HG03571 (cell line): Measurements from ENCODE around the gene ABHD5.

ENCODE experiments used
- ATAC-seq: cut with Tn5 transposase; IDR thresholded peaks from one replicate; pipeline ENCODE4 v1.9.1; 2021; ENCODE audit not compliant: unreplicated experiment

Gene ABHD5

GRCh38 chr3:43685921-43686320, 4.8 kb upstream of the ABHD5 start:
- no peak for ATAC-seq

DNA sequence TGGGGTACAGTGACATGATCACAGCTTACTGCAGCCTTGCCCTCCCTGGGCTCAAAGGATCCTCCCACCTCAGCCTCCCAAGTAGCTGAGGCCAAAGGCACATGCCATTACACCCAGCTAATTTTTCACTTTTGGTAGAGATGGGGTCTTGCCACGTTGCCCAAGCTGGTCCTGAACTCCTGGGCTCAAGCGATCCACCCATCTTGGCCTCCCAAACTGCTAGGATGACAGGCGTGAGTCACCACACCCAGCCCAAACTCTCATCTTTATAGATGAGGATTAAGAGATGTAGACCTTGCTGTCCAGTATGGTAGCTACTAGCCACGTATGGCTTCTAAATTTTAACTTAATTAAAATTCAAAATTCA, 4.4 kb upstream of the ABHD5 start:
- no peak for ATAC-seq

GRCh38 chr3:43686700-43687498, 3.8 kb upstream of the ABHD5 start:
- no peak for ATAC-seq

DNA sequence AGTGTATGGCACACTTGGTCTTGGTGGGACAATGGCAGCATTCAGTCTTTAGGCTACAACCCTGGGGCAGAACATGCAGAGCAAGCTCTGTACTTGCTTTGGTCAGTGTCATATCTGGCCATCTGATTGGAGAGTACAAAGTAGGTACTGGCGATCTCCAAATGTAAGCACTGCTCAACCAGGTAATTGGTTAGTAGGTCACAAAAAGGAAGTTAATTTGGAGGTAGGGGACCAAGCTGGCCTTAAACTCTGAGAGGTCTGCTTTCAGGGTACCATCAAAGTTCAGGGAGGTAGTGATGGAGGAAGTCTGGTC, 3.3 kb upstream of the ABHD5 start:
- no peak for ATAC-seq

GRCh38 chr3:43688245-43688650, 2.5 kb upstream of the ABHD5 start:
- ATAC-seq = no peak

DNA sequence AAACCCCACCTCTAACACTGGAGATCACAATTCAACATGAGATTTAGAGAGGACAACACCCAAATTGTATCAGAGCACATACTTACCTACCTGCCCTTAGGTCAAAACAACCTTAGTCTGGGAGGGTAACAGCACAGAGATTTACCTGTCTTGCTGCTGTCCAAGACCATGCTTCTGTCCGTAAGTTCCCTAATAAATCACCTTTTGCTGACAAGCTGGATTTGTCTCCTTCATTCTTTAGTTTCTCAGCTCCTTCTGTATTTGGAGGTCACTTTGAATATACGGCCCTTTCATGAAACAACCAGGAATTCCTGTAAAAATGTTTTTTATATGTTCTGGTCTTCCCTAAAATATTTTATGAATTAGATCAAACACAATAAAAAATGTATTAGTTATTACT, 1.6 kb upstream of the ABHD5 start:
- ATAC-seq = no peak

DNA sequence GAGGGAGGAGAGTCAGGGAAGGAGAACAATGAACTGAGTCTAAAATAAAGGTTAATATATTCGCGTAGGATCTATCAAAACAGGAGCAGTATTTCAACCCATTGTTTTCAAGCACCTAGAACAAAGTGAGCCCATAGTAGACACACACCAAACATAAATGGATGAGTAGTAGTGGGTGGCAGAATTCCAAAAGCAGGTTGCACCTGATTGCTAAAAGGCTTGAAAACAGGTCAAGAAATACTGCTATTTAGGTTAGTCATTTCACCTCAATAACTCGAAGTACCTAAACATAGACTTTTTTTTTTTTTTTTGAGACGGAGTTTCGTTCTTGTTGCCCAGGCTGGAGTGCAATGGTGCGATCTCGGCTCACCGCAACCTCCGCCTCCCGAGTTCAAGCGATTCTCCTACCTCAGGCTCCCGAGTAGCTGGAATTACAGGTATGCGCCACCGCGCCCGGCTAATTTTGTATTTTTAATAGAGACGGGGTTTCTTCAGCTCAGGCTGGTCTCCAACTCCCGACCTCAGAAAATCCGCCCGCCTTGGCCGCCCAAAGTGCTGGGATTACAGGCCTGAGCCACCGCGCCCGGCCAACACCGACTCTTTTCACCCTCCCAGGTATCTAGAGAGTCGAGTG, 855 bp upstream of the ABHD5 start:
- no peak for ATAC-seq

GRCh38 chr3:43691120-43691995, 620 bp downstream of the ABHD5 start:
- peak; percentile 33 for ATAC-seq

DNA sequence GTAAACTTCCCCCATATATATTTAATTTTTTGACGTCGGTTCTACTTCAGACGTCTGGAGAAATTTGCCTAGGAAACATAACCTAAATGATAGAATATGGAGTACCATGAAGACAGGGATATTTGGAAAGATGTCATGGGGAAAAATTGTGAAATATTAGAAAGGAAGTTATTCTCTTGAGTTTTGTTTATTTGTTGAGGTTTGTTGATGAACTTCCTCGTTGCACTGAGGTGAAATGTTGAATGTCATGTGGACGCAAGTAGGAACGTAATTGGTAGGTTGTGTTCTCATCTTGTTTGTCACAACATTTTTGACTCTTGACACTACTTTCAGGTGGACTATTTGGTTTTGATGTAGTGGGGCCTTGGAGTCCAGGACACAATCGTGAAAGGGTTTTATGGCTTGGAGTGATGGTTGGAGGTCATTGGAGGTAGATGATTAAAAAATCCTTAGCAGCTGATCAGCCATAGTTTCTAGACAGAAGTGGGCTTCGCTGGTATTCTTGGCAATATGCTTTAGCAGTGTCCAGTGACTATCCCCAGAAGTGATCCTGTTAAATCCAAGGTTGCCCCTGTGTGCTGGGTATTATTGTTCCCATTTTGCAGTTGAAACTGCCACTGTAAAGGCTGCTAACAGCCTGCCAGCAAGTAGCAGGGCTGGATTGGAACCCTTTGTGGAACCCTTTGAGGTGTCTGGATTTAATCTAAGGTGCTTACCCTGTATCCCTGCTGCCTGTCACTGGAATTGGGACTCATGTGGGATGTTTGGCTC, 1.5 kb downstream of the ABHD5 start:
- ATAC-seq = no peak

GRCh38 chr3:43692971-43693370, 2.2 kb downstream of the ABHD5 start:
- ATAC-seq = no peak

DNA sequence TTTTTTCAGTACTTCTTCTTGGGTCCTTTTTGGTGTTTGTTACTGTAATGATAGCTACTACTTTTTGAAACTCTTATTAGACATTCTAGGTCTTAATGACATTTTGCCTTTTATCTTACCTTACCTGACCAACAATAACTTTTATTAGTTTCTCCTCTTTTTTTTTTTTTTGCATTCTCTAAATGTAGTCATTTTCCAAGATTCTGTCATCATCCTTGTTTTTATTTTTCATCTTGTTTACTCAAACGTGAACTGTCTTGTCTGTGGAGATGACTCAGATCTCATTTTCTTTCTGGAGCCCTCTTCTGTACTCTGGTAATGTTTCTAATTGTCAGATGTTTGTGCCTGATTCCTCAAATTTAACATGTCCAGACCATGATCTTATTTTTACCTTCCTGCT, 2.9 kb downstream of the ABHD5 start:
- no peak for ATAC-seq

DNA sequence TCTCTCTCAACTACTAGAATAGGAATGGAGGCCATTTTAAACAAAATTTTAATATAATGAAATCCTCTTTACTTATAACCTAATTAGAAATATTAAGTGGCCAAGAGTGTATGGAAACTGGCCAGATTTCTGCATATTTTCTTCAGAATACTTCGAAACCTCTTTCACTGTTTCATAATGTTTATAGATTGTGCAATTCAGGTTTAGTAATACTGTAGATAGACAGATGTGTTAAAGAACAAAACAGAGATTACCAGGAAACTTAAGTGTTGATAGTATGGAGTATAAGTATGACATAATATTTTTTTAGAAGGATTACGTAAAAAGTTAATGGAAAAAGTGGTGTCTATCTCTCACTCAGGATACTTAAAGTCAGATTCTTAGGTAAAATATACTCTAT, 4.7 kb downstream of the ABHD5 start:
- no peak for ATAC-seq

GRCh38 chr3:43695863-43696262, 5.1 kb downstream of the ABHD5 start:
- no peak for ATAC-seq

GRCh38 chr3:43696441-43696840, 5.7 kb downstream of the ABHD5 start:
- no peak for ATAC-seq

DNA sequence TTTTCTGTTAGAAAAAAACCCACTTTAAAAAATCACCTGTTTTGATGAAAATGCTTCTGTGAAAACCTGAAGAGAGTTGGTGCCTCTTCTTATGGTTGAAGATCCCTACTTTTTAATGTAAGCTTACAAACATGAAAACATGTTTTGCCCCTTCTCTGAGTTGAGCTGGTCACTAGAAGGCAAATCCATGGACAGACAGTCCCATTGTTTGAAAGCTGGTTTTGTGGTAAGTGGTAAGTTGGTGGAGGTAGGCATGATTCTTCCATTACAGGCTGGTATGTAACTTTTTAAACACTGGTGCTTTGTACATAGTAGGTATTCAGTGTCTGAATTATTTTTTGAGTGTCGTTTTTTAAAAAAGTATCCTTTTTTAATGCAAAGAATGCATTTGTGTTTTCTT, 6.1 kb downstream of the ABHD5 start:
- no peak for ATAC-seq

GRCh38 chr3:43699864-43700263, 9.1 kb downstream of the ABHD5 start:
- peak; percentile 68 for ATAC-seq

GRCh38 chr3:43704697-43705096, 14.0 kb downstream of the ABHD5 start:
- ATAC-seq = no peak

GRCh38 chr3:43706342-43706741, 15.6 kb downstream of the ABHD5 start:
- no peak for ATAC-seq

- no peak for ATAC-seq
These were observed 16.5 kb downstream of the ABHD5 start for GRCh38 chr3:43707266-43707665.

- no peak for ATAC-seq
These were observed 17.3 kb downstream of the ABHD5 start for GRCh38 chr3:43707998-43708397.

GRCh38 chr3:43709022-43709421, 18.3 kb downstream of the ABHD5 start:
- ATAC-seq = no peak
